ENCODE measurements around the gene SEC62.
"Not testable (repeated sequence)": the region's sequence is repeated elsewhere in the genome, so short reads cannot be mapped to it uniquely, and the experiment has no call there.

SEC62 gene

GRCh38 chr3:170012683-170013400 is 46.2 kb downstream of the SEC62 start:
- DNase-seq (ENCODE audit: extremely low read depth in 1 of 2, low read depth in 1 of 2) = no peak

- DNase-seq (ENCODE audit: extremely low read depth in 1 of 2, low read depth in 1 of 2) = no peak
Observed at GRCh38 chr3:170016057-170016456, 49.5 kb downstream of the SEC62 start.

- DNase-seq (ENCODE audit: extremely low read depth in 1 of 2, low read depth in 1 of 2) = not testable (repeated sequence)
Observed at GRCh38 chr3:170019306-170019705, 52.7 kb downstream of the SEC62 start.

- no peak for DNase-seq (ENCODE audit: extremely low read depth in 1 of 2, low read depth in 1 of 2)
Observed at GRCh38 chr3:170021083-170021482, 54.5 kb downstream of the SEC62 start.

GRCh38 chr3:170022336-170022735 is 55.7 kb downstream of the SEC62 start:
- no peak for DNase-seq (ENCODE audit: extremely low read depth in 1 of 2, low read depth in 1 of 2)

- no peak for DNase-seq (ENCODE audit: extremely low read depth in 1 of 2, low read depth in 1 of 2)
Observed at GRCh38 chr3:170023165-170023564, 56.6 kb downstream of the SEC62 start.

GRCh38 chr3:170024581-170024980 is 58.0 kb downstream of the SEC62 start:
- no peak for DNase-seq (ENCODE audit: extremely low read depth in 1 of 2, low read depth in 1 of 2)

- DNase-seq (ENCODE audit: extremely low read depth in 1 of 2, low read depth in 1 of 2) = no peak
Observed at GRCh38 chr3:170027233-170028102, 60.9 kb downstream of the SEC62 start.

DNA sequence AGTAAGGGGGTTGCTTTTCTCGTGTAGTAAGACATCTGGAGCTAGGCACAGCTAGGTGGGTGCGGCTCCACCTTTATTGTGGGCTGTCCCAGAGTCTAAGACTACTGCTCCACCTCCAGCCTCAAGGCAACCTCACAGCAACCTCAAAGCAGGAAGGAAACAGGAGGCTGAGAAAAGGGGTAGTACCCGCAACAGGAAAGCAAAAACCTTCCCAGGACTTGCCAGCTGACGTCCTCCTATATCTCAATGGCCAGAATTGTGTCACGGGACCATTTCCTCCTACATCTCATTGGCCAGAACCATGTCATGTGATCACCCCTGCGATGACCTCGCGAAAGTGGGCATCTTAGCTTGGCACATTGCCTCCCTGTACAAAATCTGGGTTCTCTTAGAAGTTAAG is 66.9 kb downstream of the SEC62 start:
- DNase-seq (ENCODE audit: extremely low read depth in 1 of 2, low read depth in 1 of 2) = peak in 1 of 2 donors; percentile 15

- peak; percentile 68 to 71 for DNase-seq (ENCODE audit: extremely low read depth in 1 of 2, low read depth in 1 of 2)
Observed at GRCh38 chr3:170037463-170038433, 71.1 kb downstream of the SEC62 start, which contains the start of gene GPR160. Gene GPR160 (plus strand): TSS chr3:170037995. CDS start chr3:170083973, 45,978 bp downstream.

DNA sequence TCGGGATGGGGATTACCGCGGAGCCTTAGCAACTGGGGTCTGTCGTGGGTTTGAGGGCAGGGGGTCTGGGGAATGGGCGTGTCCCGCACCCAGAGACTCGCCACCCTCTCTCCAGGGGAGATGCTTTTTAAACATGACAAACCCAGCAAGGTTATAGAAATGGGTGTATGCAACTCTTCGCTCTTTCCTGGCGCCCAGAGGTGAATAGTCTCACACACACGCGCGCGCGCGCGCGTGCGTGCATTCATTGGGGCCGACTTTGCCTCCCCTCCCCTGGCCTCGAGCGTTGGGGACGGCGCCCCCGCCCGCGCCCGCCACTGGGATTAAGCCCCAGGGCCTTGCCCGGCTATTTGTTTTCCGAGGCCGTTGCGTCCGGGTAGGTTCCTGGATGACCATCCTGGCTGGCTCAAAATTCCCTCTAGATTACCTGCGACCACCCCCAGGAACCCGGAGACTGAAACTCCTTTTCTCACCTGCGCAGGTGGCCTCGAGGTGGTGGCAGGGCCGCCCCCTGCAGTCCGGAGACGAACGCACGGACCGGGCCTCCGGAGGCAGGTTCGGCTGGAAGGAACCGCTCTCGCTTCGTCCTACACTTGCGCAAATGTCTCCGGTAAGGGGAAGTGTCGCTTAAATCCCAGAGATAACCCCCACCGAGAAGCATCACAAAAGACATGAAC is 72.0 kb downstream of the SEC62 start:
- no peak for DNase-seq (ENCODE audit: extremely low read depth in 1 of 2, low read depth in 1 of 2)

- DNase-seq (ENCODE audit: extremely low read depth in 1 of 2, low read depth in 1 of 2) = no peak
Observed at GRCh38 chr3:170040418-170040817, 73.8 kb downstream of the SEC62 start.

DNA sequence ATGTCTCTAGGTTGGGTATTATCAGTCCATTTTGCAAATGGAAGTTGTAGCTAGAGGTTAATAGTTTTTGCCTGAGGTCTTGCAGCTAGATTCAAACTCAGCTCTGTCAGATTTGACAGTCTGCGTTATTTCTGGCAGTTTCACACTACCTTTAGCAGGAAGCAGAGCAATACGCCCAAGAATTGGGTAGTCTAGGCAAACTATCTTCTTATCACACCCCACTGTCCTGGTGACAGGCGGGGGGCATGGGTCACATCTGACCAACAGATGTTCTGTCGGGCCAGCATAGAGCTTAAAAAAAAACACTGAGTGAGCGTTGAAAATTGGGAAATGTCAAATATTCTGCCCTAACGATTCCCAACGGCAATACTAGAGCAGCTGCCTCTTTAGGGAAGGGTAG is 76.9 kb downstream of the SEC62 start:
- DNase-seq (ENCODE audit: extremely low read depth in 1 of 2, low read depth in 1 of 2) = no peak

DNA sequence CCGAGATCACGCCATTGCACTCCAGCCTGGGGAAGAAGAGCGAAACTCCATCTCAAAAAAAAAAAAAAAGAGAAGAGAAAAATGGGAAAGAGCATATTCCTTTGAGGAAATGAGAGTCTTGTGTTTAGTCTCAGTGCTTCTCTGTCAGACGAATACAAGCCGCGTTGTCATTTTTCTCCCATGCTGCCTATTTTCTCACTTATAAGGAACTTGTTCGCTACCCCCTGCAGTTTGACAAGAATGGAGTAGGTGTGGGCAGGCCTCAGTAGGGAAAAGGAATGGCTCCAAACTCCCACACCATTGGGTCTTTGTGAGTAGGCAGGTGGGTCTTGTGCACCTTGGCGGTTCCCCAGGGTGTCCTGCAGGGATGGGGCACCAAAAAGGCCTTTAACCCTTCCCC is 77.7 kb downstream of the SEC62 start:
- DNase-seq (ENCODE audit: extremely low read depth in 1 of 2, low read depth in 1 of 2) = no peak

- DNase-seq (ENCODE audit: extremely low read depth in 1 of 2, low read depth in 1 of 2) = no peak
Observed at GRCh38 chr3:170044795-170045244, 78.2 kb downstream of the SEC62 start.

GRCh38 chr3:170046269-170047132 is 79.9 kb downstream of the SEC62 start:
- no peak for DNase-seq (ENCODE audit: extremely low read depth in 1 of 2, low read depth in 1 of 2)

- no peak for DNase-seq (ENCODE audit: extremely low read depth in 1 of 2, low read depth in 1 of 2)
Observed at GRCh38 chr3:170047133-170047404, 80.5 kb downstream of the SEC62 start.

Measured in stimulated activated CD8-positive, alpha-beta memory T cell treated with anti-CD3 and anti-CD28 coated beads, Interleukin-7, amount 100 ng/mL, for 48 hours (primary cell).